Astrocyte of the hippocampus (primary cell): ENCODE measurements around the gene PTPRCAP.
"Not testable (repeated sequence)": the region's sequence is repeated elsewhere in the genome, so short reads cannot be mapped to it uniquely, and the experiment has no call there.

Experiments used
- DNase-seq: peaks from one replicate; pipeline ENCODE4 v3.0.0; 2011; ENCODE audit warnings: low read depth, low spot score

PTPRCAP gene

DNA sequence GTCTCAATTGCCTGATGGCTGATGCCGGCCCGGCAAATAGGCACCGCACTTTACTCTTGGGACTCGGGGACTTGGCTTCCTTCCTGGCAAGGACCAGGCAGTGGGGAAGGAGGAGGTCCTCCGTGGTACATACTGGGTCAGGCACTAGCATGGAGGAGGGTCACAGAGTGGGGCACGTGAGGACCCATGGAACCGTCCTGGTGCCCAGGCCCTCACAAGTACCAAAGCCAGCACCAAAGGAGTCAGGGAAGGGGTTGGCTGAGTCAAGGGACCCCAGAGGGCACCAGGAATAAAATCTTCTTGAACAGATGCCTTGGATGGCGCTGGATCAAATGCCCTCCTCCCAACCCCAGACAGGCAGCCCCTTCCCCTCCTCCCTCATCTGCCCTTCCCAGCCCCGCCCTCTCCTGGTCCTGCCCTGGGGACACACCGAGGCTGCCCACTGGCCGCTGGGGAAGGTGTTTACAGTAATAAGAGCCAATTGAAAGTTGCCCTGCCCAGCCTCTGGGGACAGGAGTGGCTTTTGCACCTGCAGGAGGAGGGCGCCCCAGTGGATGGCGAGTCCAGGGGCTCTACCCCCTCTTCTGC lies 27.6 kb downstream of the PTPRCAP start:
- DNase-seq: no peak

DNA sequence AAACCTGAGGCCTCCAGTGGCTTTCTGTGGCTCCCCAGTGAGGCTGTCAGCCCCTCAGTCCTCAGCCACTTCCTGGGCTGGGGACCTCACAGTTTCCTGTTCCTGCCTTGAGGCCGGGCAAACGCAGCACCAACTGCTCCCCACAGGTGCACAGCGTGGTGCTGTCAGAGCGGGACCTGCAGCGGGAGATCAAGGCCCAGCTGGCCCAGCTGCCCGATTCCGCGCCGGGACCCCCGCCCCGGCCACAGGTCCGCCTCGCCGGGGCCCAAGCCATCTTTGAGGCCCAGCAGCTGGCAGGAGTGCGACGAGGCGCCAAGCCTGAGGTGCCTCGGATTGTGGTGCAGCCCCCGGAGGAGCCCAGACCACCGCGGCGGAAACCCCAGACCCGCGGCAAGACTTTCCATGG lies 28.2 kb downstream of the PTPRCAP start:
- no peak for DNase-seq

DNA sequence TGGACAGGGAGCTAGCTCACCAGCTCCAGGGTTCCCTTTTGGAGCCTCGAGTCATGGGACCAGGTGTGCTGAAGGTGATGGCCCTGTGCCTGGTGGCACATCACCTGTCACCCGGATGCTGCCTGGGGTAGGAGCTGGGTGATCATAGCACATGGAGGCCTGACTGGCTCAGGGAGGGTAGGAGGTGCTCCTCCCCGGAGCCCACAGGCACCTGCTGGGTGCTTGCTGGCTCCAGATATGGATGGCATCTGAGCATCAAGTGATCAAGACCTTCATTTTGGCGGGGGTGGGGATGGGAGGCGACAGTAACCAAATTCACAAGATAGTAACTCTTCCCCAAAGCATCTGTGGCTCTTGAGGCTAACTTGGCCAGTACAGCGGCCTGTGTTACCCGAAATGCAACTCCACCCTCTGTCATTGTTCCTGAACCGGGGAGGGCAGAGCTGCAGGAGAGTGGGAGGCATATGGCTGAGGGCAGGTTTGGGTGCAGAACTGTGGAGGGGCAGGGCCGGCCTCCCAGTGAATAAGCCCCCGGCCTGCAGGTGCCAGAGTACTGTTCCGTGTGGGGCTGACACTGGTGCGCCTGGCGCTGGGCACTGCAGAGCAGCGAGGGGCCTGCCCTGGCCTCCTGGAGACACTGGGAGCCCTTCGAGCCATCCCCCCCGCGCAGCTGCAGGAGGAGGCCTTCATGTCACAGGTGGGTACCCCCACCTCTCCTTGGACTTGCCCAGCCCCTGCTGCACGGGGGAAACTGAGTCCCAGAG lies 28.9 kb downstream of the PTPRCAP start:
- DNase-seq: no peak

DNA sequence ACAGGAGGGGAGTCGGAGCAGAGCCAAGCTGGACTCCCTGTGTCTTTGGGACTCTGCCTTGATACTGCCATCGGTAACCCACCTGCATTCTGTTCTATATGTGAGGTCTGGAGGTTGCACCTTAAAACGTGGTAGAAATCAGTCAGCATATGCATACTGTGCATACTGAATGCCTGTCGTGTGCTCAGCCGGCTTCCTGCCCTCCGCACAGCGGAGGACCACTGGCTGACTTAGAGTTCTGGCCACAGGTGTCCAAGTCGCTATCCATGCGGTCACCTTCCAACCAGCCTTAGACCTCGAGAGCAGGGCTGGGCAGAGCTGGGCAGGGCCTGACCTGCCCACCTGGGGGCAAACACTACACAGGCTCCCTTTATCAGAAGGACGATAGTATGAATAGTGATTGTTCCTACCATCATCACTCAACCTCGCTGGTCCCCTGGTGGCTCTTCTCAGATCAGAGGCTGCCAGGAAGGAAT lies 29.8 kb downstream of the PTPRCAP start:
- DNase-seq: no peak

DNA sequence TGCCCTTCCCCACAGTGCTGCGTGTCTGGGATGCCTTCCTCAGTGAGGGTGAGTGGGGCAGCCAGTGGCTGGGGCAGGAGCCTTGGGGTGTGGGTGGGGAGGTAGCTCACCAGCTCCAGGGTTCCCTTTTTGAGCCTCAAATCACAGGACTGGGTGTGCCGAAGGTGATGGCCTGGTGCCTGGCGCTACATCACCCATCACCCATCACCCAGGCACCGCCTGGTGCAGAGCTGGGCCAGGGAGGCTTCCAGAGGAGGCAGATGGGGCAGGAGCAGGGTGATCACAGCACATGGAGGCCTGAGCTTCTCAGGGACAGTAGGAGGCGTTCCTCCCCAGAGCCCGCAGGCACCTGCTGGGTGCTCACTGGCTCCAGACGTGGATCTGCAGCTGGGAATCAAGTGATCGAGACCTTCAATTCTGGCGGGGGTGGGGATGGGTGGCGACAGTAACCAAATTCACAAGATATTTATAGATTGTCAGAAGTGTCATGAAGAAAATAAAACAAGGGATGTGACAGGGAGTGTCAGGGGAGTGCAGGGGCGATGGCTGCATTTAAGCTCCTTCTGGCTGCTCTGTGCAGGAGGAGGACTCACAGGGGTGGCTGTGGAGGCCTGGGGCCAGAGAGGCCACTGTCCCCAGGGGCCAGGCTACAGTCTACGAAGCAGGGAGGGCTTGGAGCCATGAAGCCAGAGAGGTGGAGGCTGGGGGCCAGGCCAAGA lies 30.4 kb downstream of the PTPRCAP start:
- no peak for DNase-seq

DNA sequence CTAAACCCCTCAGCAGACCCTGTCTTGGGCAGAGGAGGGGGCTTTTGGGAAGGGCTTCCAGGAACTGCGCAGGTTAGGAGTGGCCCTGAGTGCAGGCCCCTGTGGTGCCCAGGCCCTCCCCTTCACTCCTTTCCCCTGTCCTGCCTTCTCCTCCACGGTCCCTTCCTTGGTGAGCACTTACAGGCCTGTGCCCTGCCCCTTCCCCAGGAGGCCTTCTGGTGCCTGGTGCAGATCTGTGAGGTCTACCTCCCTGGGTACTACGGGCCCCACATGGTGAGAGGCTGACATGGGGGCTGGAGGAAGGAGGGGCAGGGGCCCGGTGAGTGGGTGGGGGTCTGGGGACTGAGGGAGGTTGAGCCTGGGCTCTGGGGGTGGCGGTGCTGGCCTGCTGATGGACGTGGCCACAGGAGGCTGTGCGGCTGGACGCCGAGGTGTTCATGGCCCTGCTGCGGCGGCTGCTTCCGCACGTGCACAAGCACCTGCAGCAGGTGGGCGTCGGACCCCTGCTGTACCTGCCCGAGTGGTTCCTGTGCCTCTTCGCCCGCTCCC lies 31.0 kb downstream of the PTPRCAP start:
- no peak for DNase-seq

DNA sequence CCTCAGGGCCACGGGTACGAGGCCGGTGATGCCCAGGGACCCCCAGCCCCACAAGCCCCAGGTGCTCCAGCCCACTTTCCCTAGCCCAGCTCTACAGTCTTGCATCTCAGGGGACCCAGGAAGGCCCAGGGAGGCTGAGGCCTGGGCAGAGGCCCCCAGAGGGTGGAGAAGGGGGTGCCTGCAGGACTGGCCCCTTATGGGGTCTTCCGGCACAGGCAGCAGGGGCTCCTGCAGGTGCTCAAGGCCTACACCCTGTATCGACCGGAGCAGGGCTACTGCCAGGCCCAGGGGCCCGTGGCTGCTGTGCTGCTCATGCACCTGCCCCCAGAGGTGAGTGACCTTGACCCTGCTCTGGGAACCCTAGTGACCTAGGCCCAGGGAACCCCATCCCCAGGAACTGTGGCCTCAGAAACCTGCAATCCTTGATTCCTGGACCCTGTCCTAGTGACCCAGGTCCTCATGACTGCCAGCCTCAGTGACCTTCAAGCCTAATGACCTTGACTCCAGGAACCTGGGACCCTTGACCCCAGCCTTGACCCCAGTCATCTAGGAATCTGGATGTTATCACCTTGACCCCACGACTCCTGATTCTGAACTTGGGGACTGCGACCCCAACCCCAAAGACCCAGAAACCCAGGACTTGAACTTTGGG lies 31.7 kb downstream of the PTPRCAP start:
- no peak for DNase-seq

DNA sequence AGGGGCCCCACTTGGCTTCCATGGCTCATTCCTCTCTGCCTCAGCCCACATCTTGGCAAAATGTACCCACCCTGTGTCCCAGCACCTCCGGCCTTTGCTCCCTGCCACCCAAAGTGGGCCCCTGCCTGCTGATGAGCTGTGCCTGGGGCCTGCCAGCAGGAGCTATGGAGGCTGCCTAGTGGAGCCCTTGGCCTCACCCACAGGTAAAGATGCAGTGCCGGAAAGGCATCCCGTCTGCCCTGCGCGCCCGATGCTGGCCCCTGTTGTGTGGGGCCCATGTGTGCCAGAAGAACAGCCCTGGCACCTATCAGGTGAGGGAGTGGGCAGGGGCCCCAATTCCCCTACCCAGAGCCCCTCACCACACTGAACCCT lies 32.3 kb downstream of the PTPRCAP start:
- DNase-seq: no peak

DNA sequence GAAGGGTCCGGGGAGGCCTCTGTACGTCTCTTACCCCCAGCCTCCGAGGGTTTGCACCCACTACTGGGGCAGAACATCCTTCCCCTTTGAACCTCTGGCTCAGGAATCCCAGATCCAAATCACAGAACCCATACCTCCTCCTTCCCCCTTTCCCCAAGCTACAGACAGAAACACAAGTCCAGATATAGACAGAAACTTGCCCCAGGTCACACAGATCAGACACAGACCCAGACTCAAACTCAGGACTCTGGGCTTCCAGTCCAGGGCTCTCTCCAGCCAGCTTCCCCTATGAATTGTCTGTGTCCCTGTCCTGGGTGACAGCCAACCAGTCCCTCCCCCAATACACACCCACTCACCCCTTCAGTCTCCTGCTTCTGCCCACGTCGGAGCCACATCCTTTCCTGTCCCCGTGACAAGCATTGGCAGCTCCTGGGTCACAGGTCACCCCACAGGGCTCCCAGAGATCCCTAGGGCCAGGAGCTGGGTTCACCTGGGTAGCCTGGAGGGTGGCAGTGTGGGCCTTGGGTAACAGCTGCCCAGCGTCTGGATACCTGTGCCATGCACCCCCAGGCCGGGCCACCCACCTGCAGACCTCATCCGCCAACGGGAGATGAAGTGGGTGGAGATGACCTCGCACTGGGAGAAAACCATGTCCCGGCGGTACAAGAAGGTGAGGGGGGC lies 32.8 kb downstream of the PTPRCAP start:
- no peak for DNase-seq

DNA sequence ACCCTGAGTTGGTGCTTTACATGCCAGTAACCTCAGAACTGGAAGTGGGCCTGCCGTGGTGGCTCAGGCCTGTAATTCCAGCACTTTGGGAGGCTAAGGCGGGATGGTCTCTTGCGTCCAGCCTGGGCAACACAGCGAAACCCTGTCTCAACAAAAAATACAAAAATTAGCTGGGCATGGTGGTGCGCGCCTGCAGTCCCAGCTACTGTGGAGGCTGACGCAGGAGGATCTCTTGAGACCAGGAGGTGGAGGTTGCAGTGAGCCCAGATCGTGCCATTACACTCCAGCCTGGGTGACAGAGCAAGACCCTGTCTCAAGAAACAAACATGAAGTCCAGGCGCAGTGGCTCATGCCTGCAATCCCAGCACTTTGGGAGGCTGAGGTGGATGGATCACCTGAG lies 34.4 kb downstream of the PTPRCAP start:
- not testable (repeated sequence) for DNase-seq

DNA sequence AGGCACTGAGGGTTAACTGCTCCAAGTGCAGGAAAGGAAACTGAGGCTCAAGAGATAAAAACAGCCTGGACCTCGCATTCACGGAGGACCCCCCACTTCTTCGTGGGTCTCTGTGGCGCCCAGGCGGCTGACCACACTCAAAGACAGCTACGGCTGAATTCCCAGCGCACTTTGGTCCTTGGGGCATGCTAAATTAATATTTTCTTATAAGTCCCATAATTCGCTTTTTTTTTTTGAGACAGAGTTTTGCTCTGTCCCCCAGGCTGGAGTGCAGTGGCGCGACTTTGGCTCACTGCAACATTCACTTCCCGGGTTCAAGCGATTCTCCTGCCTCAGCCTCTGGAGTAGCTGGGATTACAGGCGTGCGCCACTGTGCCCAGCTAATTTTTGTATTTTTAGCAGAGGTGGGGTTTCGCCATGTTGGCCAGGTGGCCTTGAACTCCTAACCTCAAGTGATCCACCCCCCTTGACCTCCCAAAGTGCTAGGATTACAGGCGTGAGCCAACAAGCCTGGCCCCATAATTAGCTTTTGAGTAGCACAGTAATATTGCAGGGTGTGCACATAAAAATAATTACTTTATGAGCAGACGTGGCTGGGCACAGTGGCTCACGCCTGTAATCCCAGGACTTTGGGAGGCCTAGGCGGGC lies 35.2 kb downstream of the PTPRCAP start:
- not testable (repeated sequence) for DNase-seq

DNA sequence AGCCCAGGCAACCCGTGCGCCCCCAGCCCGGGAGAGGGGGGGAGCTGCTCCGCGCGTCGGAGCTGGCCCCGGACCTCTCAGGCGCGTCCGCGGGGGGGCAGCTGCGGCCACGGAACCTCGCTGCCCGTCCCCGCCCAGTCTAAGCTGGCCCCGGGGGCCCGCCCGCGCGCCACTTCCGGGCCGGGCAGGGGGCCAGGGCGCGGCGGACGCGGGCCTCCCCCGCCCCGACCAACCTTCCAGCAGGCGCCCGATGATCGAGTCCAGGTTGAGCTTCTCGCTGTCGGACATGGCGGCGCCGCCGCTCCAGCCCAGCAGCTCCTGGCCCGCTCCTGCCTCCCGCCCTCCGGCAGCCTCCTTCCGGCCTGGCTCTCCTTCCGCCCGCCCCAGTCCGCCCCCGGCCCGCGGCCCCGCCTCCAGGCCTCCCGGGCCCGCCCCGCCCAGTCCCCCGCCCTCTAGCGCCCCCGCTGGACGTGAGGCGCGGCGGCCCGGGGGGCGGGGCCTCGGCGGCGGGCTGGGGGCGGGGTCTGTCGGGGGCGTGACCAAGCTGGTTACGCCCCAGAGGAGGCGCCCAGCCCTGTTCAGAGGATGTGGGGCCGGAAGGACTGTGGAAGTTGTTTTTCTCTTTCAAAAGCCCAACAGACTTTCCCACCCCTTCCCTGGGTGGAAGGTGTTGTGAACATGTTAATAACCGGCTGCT lies 35.8 kb downstream of the PTPRCAP start, which contains the start of gene PPP1CA:
Gene PPP1CA (minus strand): TSS at position 364 of the 697 bp plus-strand sequence. CDS start 76 bp downstream, at position 288.
- DNase-seq: peak; percentile 95

DNA sequence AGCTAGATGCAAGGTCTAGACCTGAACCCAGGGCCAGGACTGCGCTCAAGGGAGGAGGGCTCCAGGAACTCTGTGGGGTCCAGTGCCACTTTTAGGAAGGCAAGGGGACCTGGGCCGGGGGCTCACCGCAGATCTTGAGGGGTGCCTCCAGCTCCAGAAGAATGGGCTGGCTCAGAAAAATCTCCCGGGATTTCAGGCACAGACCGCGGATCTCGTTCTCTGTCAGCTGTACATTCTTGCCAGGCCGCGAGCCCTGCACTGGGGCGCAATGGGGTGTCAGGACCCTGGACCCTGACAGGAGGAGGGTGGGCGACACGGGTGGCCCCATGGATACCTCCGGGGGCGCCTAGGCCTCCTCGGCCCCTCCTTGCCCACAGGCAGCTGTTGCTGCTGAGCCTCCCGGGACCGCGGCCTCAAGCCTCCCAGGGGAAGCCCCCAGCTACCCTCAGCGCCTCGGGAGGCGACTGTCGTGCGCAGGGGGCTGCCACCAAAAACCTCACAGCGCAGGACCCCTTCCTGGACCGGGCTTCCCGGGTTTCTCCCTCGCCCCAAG lies 36.5 kb downstream of the PTPRCAP start:
- DNase-seq: peak; percentile 36

DNA sequence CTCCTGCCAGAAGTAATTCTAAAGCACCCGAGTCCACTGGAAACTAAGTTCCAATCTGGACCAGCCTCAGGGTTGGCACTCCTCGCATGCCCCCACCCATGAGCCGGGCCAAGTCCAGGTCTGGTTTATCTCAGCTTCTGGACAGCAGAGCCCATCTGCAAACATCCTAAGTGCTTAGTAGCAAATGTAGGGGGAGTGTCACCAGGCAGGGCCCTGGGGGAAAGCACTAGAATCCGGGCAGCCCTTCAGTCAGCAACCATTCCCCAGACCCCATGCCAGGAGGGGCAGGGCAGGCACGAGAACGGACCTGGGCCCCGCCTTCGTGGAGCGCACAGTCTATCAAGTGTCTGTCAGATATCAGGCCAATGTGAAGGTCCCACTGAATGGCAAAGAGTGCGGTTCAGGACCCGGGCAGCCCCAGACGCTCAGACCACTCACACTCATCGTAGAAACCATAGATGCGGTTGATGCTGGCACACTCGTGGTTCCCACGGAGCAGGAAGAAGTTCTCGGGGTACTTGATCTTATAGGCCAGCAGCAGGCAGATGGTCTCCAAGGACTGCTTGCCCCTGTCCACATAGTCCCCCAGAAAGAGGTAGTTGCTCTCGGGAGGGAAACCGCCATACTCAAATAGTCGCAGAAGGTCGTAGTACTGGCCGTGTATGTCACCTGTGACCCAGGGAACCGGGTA lies 37.1 kb downstream of the PTPRCAP start:
- DNase-seq: no peak

DNA sequence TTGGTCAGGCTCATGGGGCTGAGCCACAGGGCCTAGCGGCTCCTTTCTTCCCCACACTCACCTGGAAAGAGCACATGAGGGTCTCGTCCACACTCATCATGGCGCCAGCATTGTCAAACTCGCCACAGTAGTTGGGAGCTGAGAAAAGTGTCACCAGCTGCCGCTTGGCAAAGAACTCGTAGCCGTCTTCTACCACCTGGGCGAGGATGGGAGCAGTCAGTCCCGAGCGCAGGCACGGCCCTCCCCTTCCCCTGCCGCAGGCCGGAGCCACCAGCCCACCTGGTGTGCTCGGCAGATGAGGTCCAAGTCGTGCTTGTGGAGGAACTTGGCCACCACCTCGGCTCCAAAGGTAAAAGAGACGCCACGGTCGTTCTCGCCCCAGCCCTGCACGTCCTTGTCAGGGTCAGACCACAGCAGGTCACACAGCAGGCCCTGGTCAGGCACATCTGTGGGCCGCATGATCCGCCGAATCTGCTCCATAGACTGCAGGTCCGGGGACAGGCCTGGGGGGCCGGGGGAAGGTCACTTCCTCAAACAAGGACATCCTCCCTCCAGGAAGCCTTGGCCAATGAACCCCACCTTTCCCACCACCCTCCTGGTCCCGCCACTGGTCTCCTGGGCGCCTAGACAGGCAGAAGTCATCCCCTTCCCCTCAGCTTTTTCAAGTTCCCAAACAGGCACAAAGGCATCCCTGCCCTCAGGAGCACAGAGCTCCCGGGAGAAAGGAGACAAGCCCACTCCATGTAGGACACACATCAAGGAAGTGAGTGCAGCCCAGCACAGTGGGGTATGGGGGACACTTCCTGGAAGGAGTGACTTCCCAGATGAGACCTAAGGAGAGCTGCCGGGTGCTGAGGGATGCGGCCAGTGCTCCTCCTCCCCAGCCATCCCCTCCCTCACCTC lies 38.6 kb downstream of the PTPRCAP start:
- DNase-seq: no peak

DNA sequence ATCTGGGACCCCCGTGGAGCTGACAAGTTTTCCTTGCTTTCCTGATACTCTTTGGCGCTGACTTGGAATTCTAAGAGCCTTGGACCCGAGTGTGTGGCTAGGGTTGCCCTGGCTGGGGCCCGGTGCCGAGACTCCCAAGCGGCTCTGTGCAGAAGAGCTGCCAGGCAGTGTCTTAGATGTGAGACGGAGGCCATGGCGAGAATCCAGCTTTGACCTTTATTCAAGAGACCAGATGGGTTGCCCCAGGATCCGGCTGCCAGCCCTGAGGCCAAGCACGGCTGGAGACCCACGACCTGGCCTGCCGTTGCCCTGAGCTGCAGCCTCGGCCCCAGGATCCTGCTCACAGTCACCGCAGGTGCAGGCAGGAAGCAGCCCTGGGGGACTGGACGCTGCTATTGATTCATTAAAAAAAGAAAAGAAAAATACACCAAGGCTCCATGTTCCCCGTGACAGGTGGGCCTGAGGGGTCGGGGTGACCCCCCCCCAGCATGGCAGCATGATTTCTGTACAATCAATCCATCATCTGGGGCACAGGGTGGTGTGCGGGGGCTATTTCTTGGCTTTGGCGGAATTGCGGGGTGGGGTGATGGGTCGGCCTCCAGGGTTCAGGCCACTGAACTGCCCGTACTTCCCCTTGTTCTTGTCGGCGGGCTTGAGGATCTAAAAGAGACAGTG lies 39.4 kb downstream of the PTPRCAP start:
- no peak for DNase-seq

DNA sequence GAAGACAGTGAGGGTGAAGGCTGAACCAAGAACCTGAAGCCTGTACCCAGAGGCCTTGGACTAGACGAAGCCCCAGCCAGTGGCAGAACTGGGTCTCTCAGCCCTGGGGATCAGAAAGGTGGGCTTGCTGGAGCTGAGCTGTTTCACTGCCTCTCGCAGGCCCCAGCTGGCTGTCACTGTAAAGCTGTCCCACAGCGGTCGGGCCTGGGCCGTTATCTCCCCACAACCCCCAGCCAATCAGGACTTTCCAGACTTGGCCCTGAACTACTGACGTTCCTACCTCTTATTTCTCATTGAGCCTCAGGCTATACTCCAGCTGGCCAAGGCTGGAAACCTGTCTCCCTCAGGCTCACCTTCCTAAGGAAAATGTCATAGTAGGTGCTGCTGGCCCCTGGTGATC lies 39.9 kb downstream of the PTPRCAP start:
- DNase-seq: no peak
